Superior temporal gyrus (tissue), 1 donor: ENCODE measurements around the gene GPR39.
"Not testable (repeated sequence)": the region's sequence is repeated elsewhere in the genome, so short reads cannot be mapped to it uniquely, and the experiment has no call there.

Experiments used
- DNase-seq: peaks from one replicate; pipeline ENCODE4 v3.0.0-alpha.2; 2016; ENCODE audit errors: extremely low spot score

GPR39 gene

DNA sequence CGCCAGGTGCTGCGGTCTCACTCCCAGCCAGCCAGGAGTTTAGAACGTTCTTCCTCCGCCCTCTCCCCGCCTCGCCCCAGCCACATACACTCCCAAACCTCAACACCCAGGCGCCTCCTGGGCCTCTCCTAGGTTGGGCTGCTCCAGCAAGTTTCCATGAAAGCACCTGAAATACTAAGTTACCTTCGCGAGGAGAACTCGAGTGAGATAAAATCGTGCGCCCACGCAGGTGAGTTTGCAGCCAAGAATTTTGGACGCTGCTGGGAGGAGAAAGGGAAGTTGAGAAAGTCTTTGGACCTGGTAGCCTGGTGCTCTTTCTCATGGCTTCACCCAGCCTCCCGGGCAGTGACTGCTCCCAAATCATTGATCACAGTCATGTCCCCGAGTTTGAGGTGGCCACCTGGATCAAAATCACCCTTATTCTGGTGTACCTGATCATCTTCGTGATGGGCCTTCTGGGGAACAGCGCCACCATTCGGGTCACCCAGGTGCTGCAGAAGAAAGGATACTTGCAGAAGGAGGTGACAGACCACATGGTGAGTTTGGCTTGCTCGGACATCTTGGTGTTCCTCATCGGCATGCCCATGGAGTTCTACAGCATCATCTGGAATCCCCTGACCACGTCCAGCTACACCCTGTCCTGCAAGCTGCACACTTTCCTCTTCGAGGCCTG is at the start of gene GPR39:
TSS of gene GPR39 (plus strand) at position 83 of the 673 bp plus-strand sequence.
- DNase-seq = no peak

- no peak for DNase-seq
These were observed 48.4 kb upstream of the GPR39 start for GRCh38 chr2:132368191-132368590.

- DNase-seq = no peak
These were observed 44.3 kb upstream of the GPR39 start for GRCh38 chr2:132372276-132372675.

GRCh38 chr2:132373391-132374135 is 43.0 kb upstream of the GPR39 start:
- no peak for DNase-seq

DNA sequence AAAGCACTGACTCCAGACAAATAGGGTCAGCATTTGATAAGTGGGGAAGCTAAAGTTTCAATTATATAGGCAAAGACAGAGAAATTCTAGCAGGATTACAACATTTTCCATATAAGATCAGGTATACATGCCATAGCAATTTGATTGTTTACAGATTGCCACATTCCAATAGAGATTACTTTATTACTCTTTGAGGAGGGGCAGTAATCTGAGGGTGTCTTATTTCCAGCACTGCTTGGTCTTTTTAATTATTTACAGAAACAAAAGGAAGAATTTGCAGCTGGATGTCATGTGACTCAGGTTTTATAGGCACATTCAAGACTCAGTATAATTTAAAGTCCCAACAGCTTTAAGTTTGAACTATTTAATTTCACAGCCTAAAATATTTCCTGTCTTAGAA is 42.5 kb upstream of the GPR39 start:
- no peak for DNase-seq

DNA sequence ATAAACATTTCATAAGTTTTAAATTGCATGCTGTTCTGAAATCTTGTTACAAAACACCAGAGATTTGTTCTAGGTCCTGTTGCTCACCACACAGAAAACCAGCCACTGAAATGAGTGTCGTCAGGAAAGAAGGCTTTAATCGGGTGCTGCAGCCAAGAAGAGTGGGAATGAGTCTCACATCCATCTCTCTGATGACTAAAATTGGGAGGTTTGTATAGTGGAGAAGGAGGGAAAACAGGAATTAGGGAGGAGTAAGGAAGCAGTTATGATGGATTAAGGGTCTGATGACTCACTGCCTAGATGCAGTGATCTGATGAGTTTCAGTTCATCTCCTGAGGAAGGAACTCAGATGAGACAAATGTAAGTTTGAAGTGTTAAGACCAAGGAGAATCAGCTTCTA is 42.1 kb upstream of the GPR39 start:
- DNase-seq = no peak

GRCh38 chr2:132374961-132375360 is 41.6 kb upstream of the GPR39 start:
- DNase-seq = no peak

GRCh38 chr2:132381376-132381775 is 35.2 kb upstream of the GPR39 start:
- DNase-seq = no peak

GRCh38 chr2:132383956-132384355 is 32.6 kb upstream of the GPR39 start:
- DNase-seq = no peak

GRCh38 chr2:132384491-132385151 is 32.0 kb upstream of the GPR39 start:
- DNase-seq = peak; percentile 17

- DNase-seq = no peak
These were observed 29.5 kb upstream of the GPR39 start for GRCh38 chr2:132387126-132387525.

GRCh38 chr2:132390076-132390475 is 26.5 kb upstream of the GPR39 start:
- DNase-seq = no peak

DNA sequence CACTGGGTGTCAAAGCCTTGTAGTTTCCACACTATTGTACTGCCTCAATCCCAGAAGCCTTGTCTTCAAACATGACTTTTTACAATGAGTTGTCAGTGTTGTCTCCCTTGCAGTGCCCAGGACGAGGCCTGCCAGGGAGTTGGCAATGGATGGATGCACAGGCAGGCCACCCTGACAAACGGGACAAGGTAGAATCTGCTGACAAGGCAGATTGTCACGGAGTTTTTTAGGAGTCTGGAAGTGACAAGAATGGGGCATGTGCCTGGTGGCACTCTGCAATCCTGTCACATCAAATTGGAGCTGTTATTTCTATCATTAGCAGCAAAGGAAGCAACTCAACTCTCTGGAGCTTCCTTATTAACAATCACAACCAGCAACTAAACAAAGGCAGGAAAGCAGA is 25.2 kb upstream of the GPR39 start:
- DNase-seq = no peak

- DNase-seq = no peak
These were observed 24.4 kb upstream of the GPR39 start for GRCh38 chr2:132392221-132392620.

- no peak for DNase-seq
These were observed 23.7 kb upstream of the GPR39 start for GRCh38 chr2:132392879-132393278.

- not testable (repeated sequence) for DNase-seq
These were observed 19.6 kb upstream of the GPR39 start for GRCh38 chr2:132397042-132397441.

GRCh38 chr2:132400169-132400900 is 16.3 kb upstream of the GPR39 start:
- DNase-seq = no peak

- no peak for DNase-seq
These were observed 15.7 kb upstream of the GPR39 start for GRCh38 chr2:132400901-132401240.

DNA sequence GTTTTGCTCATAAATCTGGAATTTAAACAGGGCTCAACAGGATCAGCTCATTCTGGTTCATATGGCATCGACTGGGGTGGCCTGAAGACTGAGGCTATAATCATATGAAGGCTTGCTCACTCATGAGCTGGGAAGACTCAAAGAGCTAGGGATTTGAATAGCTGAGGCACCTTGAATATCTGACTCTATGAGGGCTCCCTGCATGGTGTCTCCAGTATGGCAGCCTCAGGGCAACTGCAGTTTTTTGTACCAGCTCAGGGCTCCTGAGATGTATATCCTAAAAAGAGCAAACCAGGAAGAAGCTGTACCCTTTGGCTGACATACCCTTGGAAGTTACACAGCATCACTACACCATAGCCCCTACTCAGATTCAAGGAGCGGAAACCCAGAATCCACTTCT is 15.3 kb upstream of the GPR39 start:
- DNase-seq = no peak

- DNase-seq = no peak
These were observed 13.5 kb upstream of the GPR39 start for GRCh38 chr2:132403146-132403545.

- DNase-seq = no peak
These were observed 12.5 kb upstream of the GPR39 start for GRCh38 chr2:132404056-132404455.

DNA sequence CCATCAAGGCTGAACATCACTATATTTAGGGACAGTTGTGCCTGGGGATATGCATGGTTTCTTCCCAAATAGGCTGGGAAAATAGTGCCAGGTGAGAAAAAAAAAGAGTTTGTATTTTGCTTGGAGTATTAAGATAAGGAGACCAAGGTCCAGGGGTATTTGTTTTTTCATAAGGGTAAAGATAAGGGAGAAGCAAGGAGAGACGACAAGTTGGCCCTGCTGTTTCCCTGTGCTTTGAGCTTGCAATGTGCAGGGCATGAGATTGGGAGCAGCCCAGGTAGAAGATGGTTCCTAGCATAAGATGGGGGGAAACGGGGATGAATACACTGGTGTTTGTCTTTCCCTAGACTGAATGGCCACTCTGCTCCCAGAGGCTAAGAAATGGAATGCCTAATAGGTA is 8.8 kb upstream of the GPR39 start:
- DNase-seq = no peak
